ENCODE measurements around the gene LENG1. TPM values are rescaled to one million over a fixed set of nuclear protein-coding genes. Genes with fewer than 3 reads are reported as not detected.

LENG1 gene
- total and polyA plus RNA-seq, 2 donors (not counting 3 experiments of a cell fraction or from before 2014, with no cell fraction given), result 3.0 to 5.0 TPM

- no TSS peak for BruUV-seq (replicated peaks)
- Histone ChIP-seq H3K4me1 (ENCODE audit: control insufficient read depth, extremely low read depth, insufficient read depth, low read length) (no peaks in the 10 kb centered on the region), H2AFZ (ENCODE audit: low read depth, low read length) (no peak overlapping the region), H3K4me2 (ENCODE audit: insufficient read depth, low read length) (no peak overlapping the region), H3K79me2 (ENCODE audit: control insufficient read depth, insufficient read depth, low read length) (no peaks in the 10 kb centered on the region), H3K4me3 (replicated peaks in 1 of 3; ENCODE audit: insufficient read depth in 1 of 3, low read depth in 1 of 3, low read length in 3 of 3) (no peak overlapping the region), H3K9me3 (replicated peaks; ENCODE audit: control insufficient read depth, insufficient read depth, low read length) (no peaks in the 10 kb centered on the region), H3K9me1 (replicated peaks; ENCODE audit: control insufficient read depth, extremely low read depth, insufficient read depth, low read length) (no peaks in the 10 kb centered on the region), H3K36me3 (ENCODE audit: control insufficient read depth in 2 of 2, extremely low read depth in 1 of 2, insufficient read depth in 2 of 2, low read length in 2 of 2) (peaks cover 10 to 60% of the 10 kb centered on the region in 2 experiments), H3K27ac (ENCODE audit: insufficient read depth, low read depth, low read length) (no peak overlapping the region), H3K9ac (replicated peaks; ENCODE audit: extremely low read depth, insufficient read depth, low read length) (no peak overlapping the region), H4K20me1 (replicated peaks; ENCODE audit: control insufficient read depth, extremely low read depth, insufficient read depth, low read length) (no peaks in the 10 kb centered on the region), H3K27me3 (ENCODE audit: control insufficient read depth in 2 of 2, insufficient read depth in 2 of 2, low read length in 2 of 2) (no peaks in the 10 kb centered on the region)
- no peak for DNase-seq (ENCODE audit: low read depth, low spot score)
- ChIA-PET CTCF (no interaction called here), POLR2A (no interaction called here)
- intact Hi-C loops (cut with micrococcal nuclease), result no loop called here
- dilution Hi-C loops (cut with MboI; ENCODE audit: extremely low pct_ligation_motif_present, low sequenced_read_pairs), result no loop called here
- no peak for FAIRE-seq
- TF ChIP-seq EZH2 (IDR thresholded peaks at IDR 0.05; ENCODE audit: borderline replicate concordance, low read depth, low read length, severe bottlenecking) (no peak), POLR2A (IDR thresholded peaks at IDR 0.05; ENCODE audit: low read depth, low read length) (no peak), MAX (IDR thresholded peaks at IDR 0.05; ENCODE audit: insufficient read depth, insufficient read length) (no peak), CTCF (IDR thresholded peaks at IDR 0.05; ENCODE audit: extremely low read depth in 1 of 2, insufficient read depth in 1 of 2, low read depth in 1 of 2, low read length in 2 of 2) (no peak), POLR2AphosphoS5 (IDR thresholded peaks at IDR 0.05; ENCODE audit: insufficient read depth, low read depth, low read length) (no peak), JUN (IDR thresholded peaks at IDR 0.05; ENCODE audit: borderline replicate concordance, insufficient read depth, insufficient read length, low read depth) (no peak), FOS (IDR thresholded peaks at IDR 0.05; ENCODE audit: borderline replicate concordance, insufficient read depth, low read length) (no peak)
Observed at GRCh38 chr19:54125713-54126112, 33.8 kb downstream of the LENG1 start.
